Epithelial cell of esophagus (primary cell): ENCODE results near the gene CPLANE2.
"Not testable (repeated sequence)": the region's sequence is repeated elsewhere in the genome, so short reads cannot be mapped to it uniquely, and the experiment has no call there.

Experiments
- DNase-seq: peaks from one replicate; pipeline ENCODE4 v3.0.0; 2010; ENCODE audit warnings: low read depth
- H3K4me3 ChIP-seq: 2 replicates; pipeline ENCODE4 v1.5.1; 2011; ENCODE audit warnings: mild to moderate bottlenecking, low read length, control low read depth
- CTCF ChIP-seq: IDR thresholded peaks from 2 replicates; pipeline ENCODE4 v1.5.1; 2011; ENCODE audit warnings: low read depth, mild to moderate bottlenecking, low read length, control low read depth, inconsistent platforms; ENCODE audit not compliant: insufficient read depth; ENCODE audit errors: missing control alignments

CPLANE2 gene

GRCh38 chr1:16230744-16231143, 6.2 kb downstream of the CPLANE2 start:
- no peak for DNase-seq
- no peak for TF ChIP-seq CTCF
- H3K4me3 ChIP-seq, result no peak overlapping the region

GRCh38 chr1:16229976-16230740, 6.8 kb downstream of the CPLANE2 start:
- TF ChIP-seq CTCF, result no peak
- H3K4me3 ChIP-seq, result no peak overlapping the region
- no peak for DNase-seq

- H3K4me3 ChIP-seq, result no peak overlapping the region
- TF ChIP-seq CTCF, result no peak
- no peak for DNase-seq
These were observed 10.3 kb downstream of the CPLANE2 start for GRCh38 chr1:16226490-16227179.

GRCh38 chr1:16226129-16226489, 10.9 kb downstream of the CPLANE2 start:
- TF ChIP-seq CTCF, result no peak
- H3K4me3 ChIP-seq, result no peak overlapping the region
- no peak for DNase-seq

GRCh38 chr1:16224472-16224871, 12.5 kb downstream of the CPLANE2 start:
- DNase-seq, result no peak
- TF ChIP-seq CTCF, result no peak
- no peak overlapping the region for H3K4me3 ChIP-seq

- H3K4me3 ChIP-seq, DNase-seq: not testable (repeated sequence)
These were observed 14.3 kb downstream of the CPLANE2 start for GRCh38 chr1:16222716-16223115.

GRCh38 chr1:16221499-16221898, 15.5 kb downstream of the CPLANE2 start:
- DNase-seq, result no peak
- TF ChIP-seq CTCF, result no peak
- H3K4me3 ChIP-seq, result no peak overlapping the region
